Mesenchymal stem cell (in vitro differentiated cells and primary cell): ENCODE results near the gene XPOT. TPM values are rescaled to one million over a fixed set of nuclear protein-coding genes. Genes with fewer than 3 reads are reported as not detected.
"Not testable (repeated sequence)": the region's sequence is repeated elsewhere in the genome, so short reads cannot be mapped to it uniquely, and the experiment has no call there.

Source experiments
- DNase-seq: peaks from one replicate; pipeline ENCODE4 v3.0.0-alpha.2; 2013
- H2AFZ ChIP-seq: one replicate; pipeline ENCODE4 v1.6.1; 2013; ENCODE audit warnings: low read depth, mild to moderate bottlenecking, control low read depth, inconsistent platforms, low read length, moderate library complexity
- H2AK5ac ChIP-seq: 2 replicates; pipeline ENCODE4 v1.6.1; 2013; ENCODE audit warnings: low read length, moderate library complexity, mild to moderate bottlenecking, inconsistent platforms; ENCODE audit not compliant: severe bottlenecking
- H2BK120ac ChIP-seq: one replicate; pipeline ENCODE4 v1.6.1; 2013; ENCODE audit warnings: low read depth, mild to moderate bottlenecking, inconsistent platforms, low read length, moderate library complexity
- H2BK12ac ChIP-seq, 2 experiments: one replicate each; pipeline ENCODE4 v1.6.1; 2013; ENCODE audit warnings: inconsistent platforms in 2 of 2, low read length in 2 of 2, mild to moderate bottlenecking in 2 of 2, moderate library complexity in 2 of 2, control low read depth in 1 of 2
- H2BK15ac ChIP-seq: one replicate; pipeline ENCODE4 v1.6.1; 2013; ENCODE audit warnings: mild to moderate bottlenecking, low read depth, inconsistent platforms; ENCODE audit not compliant: poor library complexity, severe bottlenecking
- H2BK5ac ChIP-seq: 2 replicates; pipeline ENCODE4 v1.6.1; 2013; ENCODE audit warnings: low read depth, mild to moderate bottlenecking, low read length, control low read depth, inconsistent platforms; ENCODE audit not compliant: poor library complexity, severe bottlenecking
- H3K14ac ChIP-seq, 2 experiments: one replicate each; pipeline ENCODE4 v1.6.1; 2013; ENCODE audit warnings: inconsistent platforms in 2 of 2, low read length in 2 of 2, control low read depth in 1 of 2, mild to moderate bottlenecking in 1 of 2, moderate library complexity in 1 of 2
- H3K18ac ChIP-seq, 2 experiments: one replicate each; pipeline ENCODE4 v1.6.1; 2013; ENCODE audit warnings: inconsistent platforms in 2 of 2, low read length in 2 of 2, control low read depth in 1 of 2, low read depth in 1 of 2, mild to moderate bottlenecking in 1 of 2
- H3K23ac ChIP-seq, 2 experiments: one replicate each; pipeline ENCODE4 v1.6.1; 2013; ENCODE audit warnings: inconsistent platforms in 2 of 2, low read length in 2 of 2, mild to moderate bottlenecking in 2 of 2, moderate library complexity in 2 of 2, control low read depth in 1 of 2
- H3K27ac ChIP-seq: 2 replicates; pipeline ENCODE4 v1.5.1; 2013; ENCODE audit warnings: mild to moderate bottlenecking, moderate library complexity, low read length, control low read depth, inconsistent platforms; ENCODE audit not compliant: poor library complexity, severe bottlenecking
- H3K27me3 ChIP-seq, 2 experiments: 2 replicates each; pipeline versions ENCODE4 v1.6.1 to v1.7.0; 2013; ENCODE audit warnings: low read length in 2 of 2, mild to moderate bottlenecking in 2 of 2, moderate library complexity in 2 of 2, control low read depth in 1 of 2, inconsistent platforms in 1 of 2; ENCODE audit not compliant: control insufficient read depth in 1 of 2, insufficient read depth in 1 of 2
- H3K36me3 ChIP-seq, 2 experiments: 2 replicates each; pipeline versions ENCODE4 v1.6.1 to v1.7.0; 2013; ENCODE audit warnings: low read length in 2 of 2, control low read depth in 1 of 2, inconsistent platforms in 1 of 2, low read depth in 1 of 2, mild to moderate bottlenecking in 1 of 2; ENCODE audit not compliant: insufficient read depth in 2 of 2, control insufficient read depth in 1 of 2
- H3K4ac ChIP-seq, 2 experiments: one replicate each; pipeline ENCODE4 v1.6.1; 2013; ENCODE audit warnings: inconsistent platforms in 2 of 2, low read length in 2 of 2, mild to moderate bottlenecking in 2 of 2, moderate library complexity in 2 of 2, control low read depth in 1 of 2, low read depth in 1 of 2
- H3K4me1 ChIP-seq: 2 replicates; pipeline ENCODE4 v1.6.1; 2013; ENCODE audit warnings: low read depth, low read length, control low read depth; ENCODE audit not compliant: control insufficient read depth, insufficient read depth
- H3K4me2 ChIP-seq: 2 replicates; pipeline ENCODE4 v1.6.1; 2013; ENCODE audit warnings: low read length, mild to moderate bottlenecking, inconsistent platforms; ENCODE audit not compliant: poor library complexity, severe bottlenecking
- H3K4me3 ChIP-seq, 2 experiments: 2 replicates each; pipeline versions ENCODE4 v1.5.1 to v1.7.0; 2013; ENCODE audit warnings: low read length in 2 of 2, mild to moderate bottlenecking in 2 of 2, control low read depth in 1 of 2, low read depth in 1 of 2; ENCODE audit not compliant: insufficient read depth in 1 of 2
- H3K79me1 ChIP-seq: replicated peaks from 2 replicates; pipeline ENCODE4 v1.6.1; 2013; ENCODE audit warnings: mild to moderate bottlenecking, control low read depth, low read length, inconsistent platforms; ENCODE audit not compliant: poor library complexity, severe bottlenecking
- H3K9ac ChIP-seq: 2 replicates; pipeline ENCODE4 v1.7.0; 2013; ENCODE audit warnings: mild to moderate bottlenecking, low read length, moderate library complexity
- H3K9me3 ChIP-seq: 2 replicates; pipeline ENCODE4 v1.7.0; 2013; ENCODE audit warnings: mild to moderate bottlenecking, low read length; ENCODE audit not compliant: control insufficient read depth
- H4K8ac ChIP-seq: one replicate; pipeline ENCODE4 v1.6.1; 2013; ENCODE audit warnings: inconsistent platforms, mild to moderate bottlenecking, low read length, moderate library complexity
- H4K91ac ChIP-seq: one replicate; pipeline ENCODE4 v1.6.1; 2013; ENCODE audit warnings: mild to moderate bottlenecking, low read length, inconsistent platforms
- WGBS: methylation state at CpG from one replicate; pipeline ENCODE4 v1.1.7; 2013; ENCODE audit warnings: mixed read lengths; 5-methylcytosine and 5-hydroxymethylcytosine counted together
- polyA plus RNA-seq, 2 experiments: library from polyadenylated mRNA; stranded (reverse); fragments of 200-250 nt; gene quantifications; one replicate each; pipeline ENCODE4 v1.2.3, GENCODE V29; 2013

XPOT gene, protein sequence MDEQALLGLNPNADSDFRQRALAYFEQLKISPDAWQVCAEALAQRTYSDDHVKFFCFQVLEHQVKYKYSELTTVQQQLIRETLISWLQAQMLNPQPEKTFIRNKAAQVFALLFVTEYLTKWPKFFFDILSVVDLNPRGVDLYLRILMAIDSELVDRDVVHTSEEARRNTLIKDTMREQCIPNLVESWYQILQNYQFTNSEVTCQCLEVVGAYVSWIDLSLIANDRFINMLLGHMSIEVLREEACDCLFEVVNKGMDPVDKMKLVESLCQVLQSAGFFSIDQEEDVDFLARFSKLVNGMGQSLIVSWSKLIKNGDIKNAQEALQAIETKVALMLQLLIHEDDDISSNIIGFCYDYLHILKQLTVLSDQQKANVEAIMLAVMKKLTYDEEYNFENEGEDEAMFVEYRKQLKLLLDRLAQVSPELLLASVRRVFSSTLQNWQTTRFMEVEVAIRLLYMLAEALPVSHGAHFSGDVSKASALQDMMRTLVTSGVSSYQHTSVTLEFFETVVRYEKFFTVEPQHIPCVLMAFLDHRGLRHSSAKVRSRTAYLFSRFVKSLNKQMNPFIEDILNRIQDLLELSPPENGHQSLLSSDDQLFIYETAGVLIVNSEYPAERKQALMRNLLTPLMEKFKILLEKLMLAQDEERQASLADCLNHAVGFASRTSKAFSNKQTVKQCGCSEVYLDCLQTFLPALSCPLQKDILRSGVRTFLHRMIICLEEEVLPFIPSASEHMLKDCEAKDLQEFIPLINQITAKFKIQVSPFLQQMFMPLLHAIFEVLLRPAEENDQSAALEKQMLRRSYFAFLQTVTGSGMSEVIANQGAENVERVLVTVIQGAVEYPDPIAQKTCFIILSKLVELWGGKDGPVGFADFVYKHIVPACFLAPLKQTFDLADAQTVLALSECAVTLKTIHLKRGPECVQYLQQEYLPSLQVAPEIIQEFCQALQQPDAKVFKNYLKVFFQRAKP
- 86.7 TPM for polyA plus RNA-seq (2013, experiment 1 of 2)
- polyA plus RNA-seq (2013, experiment 2 of 2): 87.2 TPM

DNA sequence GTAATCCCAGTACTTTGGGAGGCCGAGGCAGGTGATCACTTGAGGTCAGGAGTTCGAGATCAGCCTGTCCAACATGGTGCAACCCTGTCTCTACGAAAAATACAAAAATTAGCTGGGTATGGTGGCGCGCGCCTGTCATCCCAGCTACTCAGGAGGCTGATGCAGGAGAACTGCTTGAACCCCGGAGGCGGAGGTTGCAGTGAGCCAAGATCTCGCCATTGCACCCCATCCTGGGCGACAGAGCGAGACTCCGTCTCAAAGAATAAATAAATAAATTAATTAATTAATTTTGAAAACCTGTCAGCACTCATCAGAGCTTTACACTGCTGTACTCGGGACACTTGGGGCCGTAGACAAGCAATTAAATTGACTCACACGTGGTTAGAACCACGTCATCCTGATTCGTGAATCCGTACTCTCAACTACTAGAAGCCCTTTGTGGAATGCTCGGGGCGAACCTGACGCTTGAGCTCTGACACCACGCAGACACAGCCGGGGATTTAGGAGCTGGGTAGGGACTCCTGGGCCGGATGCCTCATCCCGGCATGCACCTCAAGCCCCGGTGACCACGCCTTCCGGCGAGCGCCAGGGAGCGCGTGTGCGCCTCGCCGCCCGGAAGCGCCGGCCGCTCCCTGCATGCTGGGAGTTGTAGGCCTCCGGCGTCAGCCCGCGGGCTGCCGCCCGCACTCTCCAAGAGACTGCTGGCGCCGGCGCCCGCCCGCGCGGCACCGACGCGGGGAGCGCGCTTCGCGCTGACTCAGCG, at the start of gene XPOT:
XPOT (plus strand) TSS at position 686 of the 763 bp plus-strand sequence. CDS start 5,644 bp downstream, outside the sequence.
- Histone ChIP-seq H3K9ac (peak within 1 kb of the TSS; percentile 99), H2BK15ac (peak within 1 kb of the TSS; percentile 94), H3K4me1 (peaks cover 7% of the 10 kb centered on the region), H3K27ac (peak within 1 kb of the TSS; percentile 90), H3K79me1 (peaks cover 3% of the 10 kb centered on the region), H3K4me2 (peak within 1 kb of the TSS; percentile 37), H3K36me3 (no peaks in the 10 kb centered on the region), H3K18ac (peak within 1 kb of the TSS; percentile 99 to 100), H3K27me3 (no peaks in the 10 kb centered on the region), H3K9me3 (no peaks in the 10 kb centered on the region), H2BK5ac (peak within 1 kb of the TSS; percentile 92), H4K91ac (peak within 1 kb of the TSS; percentile 100), H2AK5ac (no peak within 1 kb of the TSS), H3K4ac (peak within 1 kb of the TSS; percentile 90 to 96), H2BK120ac (peak within 1 kb of the TSS; percentile 92), H3K4me3 (peak within 1 kb of the TSS; percentile 93 to 94), H3K14ac (peak within 1 kb of the TSS in 1 of 2 experiments; percentile 98), H3K23ac (peak within 1 kb of the TSS in 1 of 2 experiments; percentile 63), H2BK12ac (peak within 1 kb of the TSS in 1 of 2 experiments; percentile 2), H4K8ac (peak within 1 kb of the TSS; percentile 100), H2AFZ (peak within 1 kb of the TSS; percentile 33)
- peak; percentile 97 for DNase-seq
- WGBS: 15% methylated on average over 49 of the region's 60 CpGs

DNA sequence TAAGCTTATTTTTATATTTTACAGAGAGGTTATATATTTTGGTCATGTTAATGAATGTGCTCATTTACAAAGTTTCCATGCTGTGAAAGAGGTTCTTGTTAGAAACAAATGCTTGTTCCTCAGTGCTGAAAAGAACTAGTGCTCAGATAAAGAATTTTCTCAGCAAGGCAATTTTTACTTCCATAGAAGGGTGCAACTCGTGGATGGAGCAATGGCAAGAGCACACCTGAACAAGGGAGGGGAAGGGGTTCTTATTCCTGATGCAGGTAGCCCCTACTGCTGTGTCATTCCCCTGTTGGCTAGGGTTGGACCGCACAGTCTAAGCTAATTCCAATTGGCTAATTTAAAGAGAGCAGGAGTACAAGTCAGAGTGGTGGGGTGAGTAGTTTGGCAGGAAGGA, 48.0 kb upstream of the XPOT start:
- H4K91ac ChIP-seq, H2BK120ac ChIP-seq, H3K4me1 ChIP-seq, H3K9ac ChIP-seq, H2BK5ac ChIP-seq, H2BK12ac ChIP-seq, DNase-seq, H2AFZ ChIP-seq, H3K27ac ChIP-seq, H3K4me2 ChIP-seq, H3K23ac ChIP-seq, H2AK5ac ChIP-seq, H2BK15ac ChIP-seq, H3K79me1 ChIP-seq, H3K4me3 ChIP-seq, H3K27me3 ChIP-seq, H3K18ac ChIP-seq, H4K8ac ChIP-seq, H3K14ac ChIP-seq, H3K4ac ChIP-seq: not testable (repeated sequence)
- H3K9me3 ChIP-seq: peaks cover 15% of the 10 kb centered on the region
- peaks cover 0 to 22% of the 10 kb centered on the region in 2 experiments for H3K36me3 ChIP-seq
- WGBS: 68% methylated on average over 2 of the region's 2 CpGs

DNA sequence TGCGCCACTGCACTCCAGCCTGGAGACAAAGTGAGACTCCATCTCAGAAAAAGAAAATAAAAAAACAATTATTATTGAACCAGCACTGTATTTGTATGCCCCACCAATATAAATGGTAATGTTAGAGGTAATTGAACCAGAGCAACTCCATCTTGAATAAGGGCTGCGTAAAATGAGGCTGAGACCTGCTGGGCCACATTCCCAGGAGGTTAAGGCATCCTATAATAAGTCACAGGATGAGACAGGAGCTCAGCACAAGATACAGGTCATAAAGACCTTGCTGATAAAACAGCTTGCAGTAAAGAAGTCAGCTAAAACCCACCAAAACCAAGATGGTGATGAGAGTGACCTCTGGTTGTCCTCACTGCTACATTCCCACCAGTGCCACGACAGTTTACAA, 43.0 kb upstream of the XPOT start:
- 90% methylated on average over 3 of the region's 3 CpGs for WGBS
- H2BK15ac ChIP-seq, H3K4ac ChIP-seq, H3K79me1 ChIP-seq, H3K27me3 ChIP-seq, H2BK12ac ChIP-seq, H2BK120ac ChIP-seq, H4K8ac ChIP-seq, H3K14ac ChIP-seq, H4K91ac ChIP-seq, H3K4me2 ChIP-seq, H3K23ac ChIP-seq, H3K4me3 ChIP-seq, DNase-seq, H3K4me1 ChIP-seq, H3K18ac ChIP-seq, H2AK5ac ChIP-seq, H2AFZ ChIP-seq, H2BK5ac ChIP-seq, H3K36me3 ChIP-seq, H3K27ac ChIP-seq, H3K9me3 ChIP-seq, H3K9ac ChIP-seq: not testable (repeated sequence)
